Sigmoid colon (tissue), 7 donors: ENCODE data around the gene TMEM53. TPM values are rescaled to one million over a fixed set of nuclear protein-coding genes. Genes with fewer than 3 reads are reported as not detected.

Experiments used
- DNase-seq: peaks from one replicate; pipeline ENCODE4 v3.0.0-alpha.2; 2019
- H3K27ac ChIP-seq, 4 donors: fragments of 200-600 bp; sonication (generic); one replicate each; pipeline ENCODE4 v1.5.1; 2016 to 2019; ENCODE audit warnings: mild to moderate bottlenecking in 1 of 4
- H3K27me3 ChIP-seq, 3 donors: fragments of 200-600 bp; sonication (generic); one replicate each; pipeline ENCODE4 v1.5.1; 2019; ENCODE audit warnings: mild to moderate bottlenecking in 1 of 3
- H3K36me3 ChIP-seq, 4 donors: fragments of 200-600 bp; sonication (generic); one replicate each; pipeline ENCODE4 v1.5.1; 2016 to 2019
- H3K4me1 ChIP-seq, 4 donors: fragments of 200-600 bp; sonication (generic); one replicate each; pipeline ENCODE4 v1.5.1; 2017 to 2019
- H3K4me3 ChIP-seq, 4 donors: fragments of 200-600 bp; sonication (generic); one replicate each; pipeline ENCODE4 v1.5.1; 2017 to 2019; ENCODE audit warnings: mild to moderate bottlenecking in 2 of 4, moderate library complexity in 1 of 4
- H3K9me3 ChIP-seq, 4 donors: fragments of 200-600 bp in 3 of 4; sonication (generic) in 3 of 4; one replicate each; pipeline versions ENCODE4 v1.5.1 to v1.6.1; 2013 to 2019
- CTCF ChIP-seq, 4 experiments: fragments of 450-650 bp in 3 of 4; fragments of 200-600 bp in 1 of 4; IDR thresholded peaks; one replicate each; pipeline ENCODE4 v1.5.1; 2016 to 2019; ENCODE audit warnings: antibody characterized with exemption in 4 of 4, mild to moderate bottlenecking in 3 of 4, moderate library complexity in 2 of 4
- EP300 ChIP-seq, 4 donors: sonication (generic); formaldehyde crosslinking; IDR thresholded peaks; one replicate each; pipeline ENCODE4 v1.6.1; 2017; ENCODE audit warnings: antibody characterized with exemption in 4 of 4
- POLR2A ChIP-seq, 2 donors: fragments of 450-650 bp; IDR thresholded peaks; one replicate each; pipeline ENCODE4 v1.6.1; 2016; ENCODE audit warnings: antibody characterized with exemption in 2 of 2, mild to moderate bottlenecking in 2 of 2, moderate library complexity in 2 of 2
- POLR2AphosphoS5 ChIP-seq, 4 donors: sonication (generic); formaldehyde crosslinking; IDR thresholded peaks; one replicate each; pipeline ENCODE4 v1.6.1; 2017; ENCODE audit warnings: antibody characterized with exemption in 4 of 4
- WGBS, 2 donors: extraction: QIAGEN DNeasy Blood & Tissue Kit; methylation state at CpG; one replicate each; pipeline ENCODE4 v1.1.7; 2013; 5-methylcytosine and 5-hydroxymethylcytosine counted together
- intact Hi-C: fragments of 100-400 bp; cut with DNase I; formaldehyde crosslinking; loops from one replicate; pipeline ENCODE4 v1.15.1; 2023
- polyA plus RNA-seq, 3 donors: library from polyadenylated mRNA; stranded (reverse); fragments of 200-250 nt; gene quantifications; one replicate each; pipeline ENCODE4 v1.2.3, GENCODE V29; 2013
- total RNA-seq, 4 donors: library from RNA; depleted of rRNA; stranded (reverse); fragments of >200 nt; gene quantifications; one replicate each; pipeline ENCODE4 v1.1.0, GENCODE V29; 2016
- donor health status: healthy with polysubstance abuse.
- donor health status: Bipolar disorder and iron deficiency.
- donor health status: healthy.

Gene TMEM53
- total and polyA plus RNA-seq, 7 donors: 1.7 to 29.7 (median 5.6) TPM

DNA sequence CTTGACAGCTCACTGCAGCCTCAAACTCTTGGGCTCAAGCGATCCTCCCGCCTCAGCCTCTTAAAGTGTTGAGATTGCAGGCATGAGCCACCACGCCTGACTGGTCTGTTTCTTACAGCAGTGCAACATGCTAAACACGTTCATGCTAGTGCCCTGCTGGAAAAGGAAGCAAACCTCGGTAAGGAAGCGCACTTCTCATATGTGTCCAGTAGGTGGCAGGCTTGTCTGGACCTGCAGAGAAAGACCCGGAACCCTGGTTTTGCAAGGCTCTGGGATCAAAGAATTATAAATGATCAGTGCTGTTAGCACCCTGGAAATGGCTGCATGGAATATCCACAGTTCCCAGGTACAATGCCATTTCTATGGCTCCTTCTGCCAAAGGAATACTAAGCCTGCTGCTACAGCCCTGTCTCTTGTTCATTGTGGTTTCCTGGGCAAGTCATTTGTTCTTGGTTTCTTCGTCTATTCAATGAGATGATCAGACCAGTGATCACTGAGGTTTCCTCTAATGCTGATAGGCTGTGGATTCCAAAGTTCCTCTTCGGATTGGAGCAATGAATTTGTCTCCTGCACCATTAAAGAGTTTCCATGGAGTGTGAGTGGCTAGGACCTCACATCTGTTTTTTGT lies 40.8 kb upstream of the TMEM53 start:
- TF ChIP-seq POLR2AphosphoS5 (IDR thresholded peaks at IDR 0.05) (no peak), CTCF (IDR thresholded peaks at IDR 0.05) (peak; percentile 53 to 91 (median 78)), POLR2A (IDR thresholded peaks at IDR 0.05) (no peak)
- 9% methylated on average over 9 of the region's 9 CpGs for WGBS, 2 donors
- Histone ChIP-seq H3K4me3 (no peak overlapping the region), H3K4me1 (peaks cover 0 to 7% (median 5%) of the 10 kb centered on the region in 4 donors), H3K27me3 (no peaks in the 10 kb centered on the region), H3K9me3 (no peaks in the 10 kb centered on the region), H3K27ac (no peak overlapping the region), H3K36me3 (no peaks in the 10 kb centered on the region)
- peak; percentile 74 for DNase-seq
- intact Hi-C loops: loop anchor here (10.0 kb wide), 1 partner anchor 580 kb away; no protein-coding TSS in a partner anchor

GRCh38 chr1:44714532-44714931 lies 40.3 kb upstream of the TMEM53 start:
- TF ChIP-seq EP300 (IDR thresholded peaks at IDR 0.05): no peak
- TF ChIP-seq CTCF (IDR thresholded peaks at IDR 0.05): no peak
- no peak for TF ChIP-seq POLR2A (IDR thresholded peaks at IDR 0.05)
- no peak for TF ChIP-seq POLR2AphosphoS5 (IDR thresholded peaks at IDR 0.05)
- WGBS, 2 donors: 89 to 90% methylated on average over 7 of the region's 7 CpGs

DNA sequence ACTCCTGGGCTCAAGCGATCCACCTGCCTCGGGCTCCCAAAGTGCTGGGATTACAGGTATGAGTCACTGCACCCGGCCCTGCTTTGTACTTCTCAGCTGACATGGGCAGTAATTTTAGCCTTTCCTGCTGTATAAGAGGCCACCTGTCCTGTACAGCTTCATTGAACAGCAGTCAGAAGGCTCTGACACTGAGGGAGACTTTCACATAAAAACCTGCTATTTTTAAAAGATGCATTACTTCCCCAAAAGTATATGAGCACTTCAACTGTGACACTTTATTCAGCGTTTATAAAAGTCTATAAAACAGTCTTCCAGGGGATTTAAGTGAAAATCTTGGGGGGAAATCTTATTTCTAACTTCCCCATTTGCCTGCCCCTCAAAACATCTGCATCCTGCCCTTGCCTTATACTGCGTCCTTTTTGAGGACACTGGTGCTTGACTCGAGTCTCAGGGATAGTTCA lies 39.1 kb upstream of the TMEM53 start:
- WGBS, 2 donors: 23 to 38% methylated on average over 6 of the region's 6 CpGs
- no peaks in the 10 kb centered on the region for H3K27me3 ChIP-seq
- no peaks in the 10 kb centered on the region for H3K36me3 ChIP-seq
- H3K27ac ChIP-seq: no peak overlapping the region
- no peak for DNase-seq
- H3K4me3 ChIP-seq: no peak overlapping the region
- H3K4me1 ChIP-seq: peaks cover 0 to 7% (median 5%) of the 10 kb centered on the region in 4 donors
- intact Hi-C loops: loop anchor here (10.0 kb wide), 1 partner anchor 581 kb away; no protein-coding TSS in a partner anchor
- TF ChIP-seq POLR2A (IDR thresholded peaks at IDR 0.05) (no peak), CTCF (IDR thresholded peaks at IDR 0.05) (no peak)
- H3K9me3 ChIP-seq: no peaks in the 10 kb centered on the region

More at GRCh38 chr1:44714532-44714931, 40.3 kb upstream of the TMEM53 start:
- Histone ChIP-seq H3K9me3 (no peaks in the 10 kb centered on the region), H3K27me3 (no peaks in the 10 kb centered on the region), H3K4me3 (no peak overlapping the region), H3K4me1 (peaks cover 0 to 7% (median 5%) of the 10 kb centered on the region in 4 donors), H3K36me3 (no peaks in the 10 kb centered on the region), H3K27ac (no peak overlapping the region)
- no peak for DNase-seq
- intact Hi-C loops: loop anchor here (10.0 kb wide), 1 partner anchor 580 kb away; no protein-coding TSS in a partner anchor

- Histone ChIP-seq H3K36me3 (no peaks in the 10 kb centered on the region), H3K27me3 (no peaks in the 10 kb centered on the region), H3K27ac (no peak overlapping the region), H3K9me3 (no peaks in the 10 kb centered on the region), H3K4me1 (peaks cover 0 to 8% (median 0%) of the 10 kb centered on the region in 4 donors), H3K4me3 (peak overlapping the region in 1 of 4 donors; percentile 6)
- DNase-seq: no peak
- intact Hi-C loops: no loop called here
- TF ChIP-seq EP300 (IDR thresholded peaks at IDR 0.05) (no peak), CTCF (IDR thresholded peaks at IDR 0.05) (peak in 2 of 4 experiments; percentile 54 to 58)
- 25 to 40% methylated on average over 15 of the region's 15 CpGs for WGBS, 2 donors
Measured at GRCh38 chr1:44707959-44708831, 33.9 kb upstream of the TMEM53 start.
